K562 (cell line): Measurements from ENCODE around the gene TDRD12. TPM values are rescaled to one million over a fixed set of nuclear protein-coding genes. Genes with fewer than 3 reads are reported as not detected.

ENCODE experiments used
- ARNT ChIP-seq, 2 experiments: fragments of 450-650 bp; IDR thresholded peaks; 2 replicates each; pipeline ENCODE4 v1.6.1; 2016; ENCODE audit warnings: mild to moderate bottlenecking in 1 of 2
- BCOR ChIP-seq: fragments of 450-650 bp; IDR thresholded peaks from 2 replicates; pipeline ENCODE4 v1.6.1; 2016
- CHCHD3 ChIP-seq: fragments of 250-450 bp; sonication (Bioruptor Pico); IDR thresholded peaks from 2 replicates; pipeline ENCODE4 v2.1.2; 2022; ENCODE audit warnings: mild to moderate bottlenecking
- EGR1 ChIP-seq: fragments of 450-650 bp; conservative IDR thresholded peaks from 2 replicates; pipeline ENCODE4 v1.6.1; 2017; ENCODE audit warnings: mild to moderate bottlenecking
- ELF4 ChIP-seq: fragments of 450-650 bp; formaldehyde crosslinking; IDR thresholded peaks from 2 replicates; pipeline ENCODE4 v1.4.0; 2022; ENCODE audit warnings: missing genetic modification characterization
- ILF3 ChIP-seq: fragments of 450-650 bp; IDR thresholded peaks from 2 replicates; pipeline ENCODE4 v1.6.1; 2018; ENCODE audit warnings: antibody characterized with exemption, mild to moderate bottlenecking, moderate library complexity, borderline replicate concordance
- MAZ ChIP-seq, 2 experiments: fragments of 450-650 bp in 1 of 2; sonication (generic) in 1 of 2; formaldehyde crosslinking; IDR thresholded peaks in 1 of 2; conservative IDR thresholded peaks in 1 of 2; 2 replicates each; pipeline versions ENCODE4 v1.4.0 to v1.5.0; 2020; ENCODE audit warnings: mild to moderate bottlenecking in 1 of 2, missing genetic modification reagents in 1 of 2
- MBD2 ChIP-seq: sonication (generic); IDR thresholded peaks from 2 replicates; pipeline ENCODE4 v1.6.1; 2016; ENCODE audit warnings: low read depth, borderline replicate concordance
- MEF2A ChIP-seq: IDR thresholded peaks from 2 replicates; pipeline ENCODE4 v1.6.1; 2011; ENCODE audit warnings: low read depth, mild to moderate bottlenecking, low read length, moderate library complexity; ENCODE audit not compliant: control insufficient read depth
- NFRKB ChIP-seq: fragments of 450-650 bp; IDR thresholded peaks from 2 replicates; pipeline ENCODE4 v1.6.1; 2016; ENCODE audit warnings: low read depth
- PHF8 ChIP-seq: fragments of 200-600 bp; sonication (generic); IDR thresholded peaks from 2 replicates; pipeline ENCODE4 v1.6.1; 2012; ENCODE audit warnings: mixed run types, mild to moderate bottlenecking, inconsistent platforms, low read length, moderate library complexity, borderline replicate concordance
- POLR2H ChIP-seq: IDR thresholded peaks from 2 replicates; pipeline ENCODE4 v1.6.1; 2016; ENCODE audit warnings: missing genetic modification characterization, low read depth, mild to moderate bottlenecking, control low read depth, missing compliant biosample characterization, moderate library complexity
- RBM25 ChIP-seq: fragments of 200-400 bp; formaldehyde crosslinking; IDR thresholded peaks from 2 replicates; pipeline ENCODE4 v1.6.1; 2018; ENCODE audit warnings: low read length, low read depth, moderate library complexity; ENCODE audit not compliant: severe bottlenecking
- RHOXF2B ChIP-seq: fragments of 250-450 bp; sonication (Bioruptor Pico); conservative IDR thresholded peaks from 2 replicates; pipeline ENCODE4 v1.5.1; 2021
- SMAD1 ChIP-seq: fragments of 150-350 bp; IDR thresholded peaks from 2 replicates; pipeline ENCODE4 v1.6.1; 2014; ENCODE audit warnings: low read length, low read depth; ENCODE audit not compliant: partially characterized antibody
- SRSF7 ChIP-seq: fragments of 200-400 bp; formaldehyde crosslinking; optimal IDR thresholded peaks from 2 replicates; pipeline ENCODE3; 2017; ENCODE audit warnings: mild to moderate bottlenecking, low read depth, low read length
- SUPT5H ChIP-seq: fragments of 450-650 bp; IDR thresholded peaks from 2 replicates; pipeline ENCODE4 v1.6.1; 2016
- TRIM24 ChIP-seq, 2 experiments: fragments of 450-650 bp; IDR thresholded peaks; 2 replicates each; pipeline ENCODE4 v1.6.1; 2016
- ZNF24 ChIP-seq: fragments of 450-650 bp; IDR thresholded peaks from 2 replicates; pipeline ENCODE4 v1.6.1; 2016
- ZNF282 ChIP-seq: sonication (generic); formaldehyde crosslinking; IDR thresholded peaks from 2 replicates; pipeline ENCODE4 v1.8.1; 2023; ENCODE audit warnings: missing genetic modification reagents
- ZNF316 ChIP-seq: fragments of 450-650 bp; IDR thresholded peaks from 2 replicates; pipeline ENCODE4 v1.6.1; 2016
- ZNF75A ChIP-seq: fragments of 450-650 bp; formaldehyde crosslinking; IDR thresholded peaks from 2 replicates; pipeline ENCODE4 v1.4.0; 2020; ENCODE audit warnings: mild to moderate bottlenecking
- polyA plus RNA-seq, 8 experiments: library from polyadenylated mRNA; depleted of rRNA in 4 of 8; stranded (reverse) in 5 of 8; unstranded in 3 of 8; fragments of >200 nt; fragmentation: Nextera tagmentation in 2 of 8; fragmentation: Illumina TruSeq in 1 of 8; extraction: Ambion mirVana in 2 of 8; extraction: Trizol in 1 of 8; gene quantifications; 2 replicates each; pipeline versions ENCODE4 v1.2.1 to v1.2.3, GENCODE V29; 2011 to 2014; ENCODE audit warnings: inconsistent platforms in 1 of 8, missing spikeins in 1 of 8
- total RNA-seq, 7 experiments: library from RNA; depleted of rRNA in 6 of 7; stranded (reverse); fragments of >200 nt in 6 of 7; fragmentation: Illumina TruSeq in 2 of 7; extraction: Trizol in 2 of 7; gene quantifications; 2 replicates each; pipeline versions ENCODE4 v1.2.1 to v1.2.3, GENCODE V29; 2011 to 2021; ENCODE audit warnings: low replicate concordance in 1 of 7
- TF ChIP-seq, protein P1 (sequence below), 2 experiments: fragments of 200-800 bp in 1 of 2; sonication (Bioruptor generic) in 1 of 2; sonication (generic) in 1 of 2; formaldehyde crosslinking in 1 of 2; IDR thresholded peaks in 1 of 2; conservative IDR thresholded peaks in 1 of 2; 2 replicates each; pipeline versions ENCODE4 v1.5.0 to v1.6.1; 2016 to 2020; ENCODE audit warnings: missing compliant biosample characterization in 1 of 2, missing genetic modification characterization in 1 of 2, missing genetic modification reagents in 1 of 2
- TF ChIP-seq, protein P2 (sequence below): fragments of 250-450 bp; sonication (Bioruptor Pico); IDR thresholded peaks from 2 replicates; pipeline ENCODE4 v1.5.0; 2020; ENCODE audit warnings: mild to moderate bottlenecking
- TF ChIP-seq, protein P3 (sequence below): fragments of 250-450 bp; sonication (Bioruptor Pico); IDR thresholded peaks from 2 replicates; pipeline ENCODE4 v1.8.0; 2022; ENCODE audit warnings: inconsistent platforms

TDRD12 gene
- total and polyA plus RNA-seq, 9 of the 15 experiments (the other 6 are each of a cell fraction or from before 2014, with no cell fraction given), result 0.03 TPM; not detected in 8

DNA sequence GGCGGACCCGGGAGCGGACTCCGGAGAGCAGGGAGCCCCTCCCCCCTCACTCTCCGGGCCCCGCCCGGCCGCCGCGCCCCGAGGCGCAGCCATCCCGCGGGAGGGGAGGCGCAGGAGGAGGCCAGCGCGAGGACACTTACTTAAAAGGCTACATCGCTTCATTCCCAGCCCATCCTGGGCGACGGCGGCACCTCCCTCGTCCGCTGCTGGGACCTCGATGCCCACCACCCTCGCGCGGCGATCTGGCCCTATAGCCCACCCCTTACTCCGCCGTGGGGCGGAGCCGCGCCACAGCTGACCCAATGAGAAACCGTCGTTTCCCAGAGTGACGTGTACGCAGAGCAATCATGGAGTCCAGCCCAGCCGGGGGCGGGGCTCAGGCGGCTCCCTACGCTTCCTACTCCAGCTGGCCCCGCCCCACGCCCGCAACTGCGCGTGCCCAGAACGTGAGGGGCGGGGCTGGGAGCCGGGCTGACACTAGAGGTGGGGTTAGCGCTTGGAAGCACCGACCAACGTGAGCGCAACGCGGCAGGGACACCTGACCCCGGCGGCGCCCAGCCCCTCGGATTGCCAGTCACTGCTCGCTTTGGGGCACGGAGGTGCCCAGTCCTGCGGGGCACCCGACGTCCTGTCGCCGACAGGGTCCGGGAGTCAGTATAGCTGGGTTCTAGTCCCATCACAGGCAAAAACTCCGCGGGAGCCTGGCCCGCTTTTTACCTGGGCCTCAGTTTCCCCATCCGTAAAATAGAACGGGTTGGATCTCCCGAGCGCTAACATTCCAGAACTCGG, 44.4 kb upstream of the TDRD12 start, which contains the start of gene ANKRD27 (continued):
- peak; percentile 73; the same call in 1 of the 2 replicates for TF ChIP-seq PHF8
- no peak for TF ChIP-seq ILF3
- no peak for TF ChIP-seq CHCHD3 (CRISPR knock-in tag)
- TF ChIP-seq POLR2H (tag), result no peak
- no peak for TF ChIP-seq TRIM24 (IDR thresholded peaks at IDR 0.05)
- no peak for TF ChIP-seq ARNT (IDR thresholded peaks at IDR 0.05)
- TF ChIP-seq MBD2, result peak; percentile 95
- TF ChIP-seq, protein P1, sequence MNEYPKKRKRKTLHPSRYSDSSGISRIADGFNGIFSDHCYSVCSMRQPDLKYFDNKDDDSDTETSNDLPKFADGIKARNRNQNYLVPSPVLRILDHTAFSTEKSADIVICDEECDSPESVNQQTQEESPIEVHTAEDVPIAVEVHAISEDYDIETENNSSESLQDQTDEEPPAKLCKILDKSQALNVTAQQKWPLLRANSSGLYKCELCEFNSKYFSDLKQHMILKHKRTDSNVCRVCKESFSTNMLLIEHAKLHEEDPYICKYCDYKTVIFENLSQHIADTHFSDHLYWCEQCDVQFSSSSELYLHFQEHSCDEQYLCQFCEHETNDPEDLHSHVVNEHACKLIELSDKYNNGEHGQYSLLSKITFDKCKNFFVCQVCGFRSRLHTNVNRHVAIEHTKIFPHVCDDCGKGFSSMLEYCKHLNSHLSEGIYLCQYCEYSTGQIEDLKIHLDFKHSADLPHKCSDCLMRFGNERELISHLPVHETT (CRISPR knock-in tag; conservative IDR thresholded peaks at IDR 0.05 in 1 of 2, IDR thresholded peaks at IDR 0.05 in 1 of 2), result peak in 1 of 2 experiments; percentile 47; a peak in 1 of 4 replicates
- TF ChIP-seq ZNF24, result no peak; the same call in 1 of the 2 replicates
- peak; percentile 43; the same call in 1 of the 2 replicates for TF ChIP-seq EGR1
- TF ChIP-seq SUPT5H, result peak; percentile 72; the same call in 1 of the 2 replicates
- peak; percentile 99 for TF ChIP-seq RBM25
- TF ChIP-seq BCOR, result peak; percentile 77
- TF ChIP-seq ELF4 (CRISPR knock-in tag), result no peak
- TF ChIP-seq RHOXF2B (CRISPR knock-in tag), result no peak
- no peak for TF ChIP-seq NFRKB
- no peak for TF ChIP-seq MEF2A
- no peak for TF ChIP-seq SRSF7
- TF ChIP-seq, protein P2, sequence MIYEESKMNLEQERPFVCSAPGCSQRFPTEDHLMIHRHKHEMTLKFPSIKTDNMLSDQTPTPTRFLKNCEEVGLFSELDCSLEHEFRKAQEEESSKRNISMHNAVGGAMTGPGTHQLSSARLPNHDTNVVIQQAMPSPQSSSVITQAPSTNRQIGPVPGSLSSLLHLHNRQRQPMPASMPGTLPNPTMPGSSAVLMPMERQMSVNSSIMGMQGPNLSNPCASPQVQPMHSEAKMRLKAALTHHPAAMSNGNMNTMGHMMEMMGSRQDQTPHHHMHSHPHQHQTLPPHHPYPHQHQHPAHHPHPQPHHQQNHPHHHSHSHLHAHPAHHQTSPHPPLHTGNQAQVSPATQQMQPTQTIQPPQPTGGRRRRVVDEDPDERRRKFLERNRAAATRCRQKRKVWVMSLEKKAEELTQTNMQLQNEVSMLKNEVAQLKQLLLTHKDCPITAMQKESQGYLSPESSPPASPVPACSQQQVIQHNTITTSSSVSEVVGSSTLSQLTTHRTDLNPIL, result no peak
- TF ChIP-seq, protein P3, sequence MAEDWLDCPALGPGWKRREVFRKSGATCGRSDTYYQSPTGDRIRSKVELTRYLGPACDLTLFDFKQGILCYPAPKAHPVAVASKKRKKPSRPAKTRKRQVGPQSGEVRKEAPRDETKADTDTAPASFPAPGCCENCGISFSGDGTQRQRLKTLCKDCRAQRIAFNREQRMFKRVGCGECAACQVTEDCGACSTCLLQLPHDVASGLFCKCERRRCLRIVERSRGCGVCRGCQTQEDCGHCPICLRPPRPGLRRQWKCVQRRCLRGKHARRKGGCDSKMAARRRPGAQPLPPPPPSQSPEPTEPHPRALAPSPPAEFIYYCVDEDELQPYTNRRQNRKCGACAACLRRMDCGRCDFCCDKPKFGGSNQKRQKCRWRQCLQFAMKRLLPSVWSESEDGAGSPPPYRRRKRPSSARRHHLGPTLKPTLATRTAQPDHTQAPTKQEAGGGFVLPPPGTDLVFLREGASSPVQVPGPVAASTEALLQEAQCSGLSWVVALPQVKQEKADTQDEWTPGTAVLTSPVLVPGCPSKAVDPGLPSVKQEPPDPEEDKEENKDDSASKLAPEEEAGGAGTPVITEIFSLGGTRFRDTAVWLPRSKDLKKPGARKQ (CRISPR knock-in tag), result no peak
- TF ChIP-seq MAZ (CRISPR knock-in tag; conservative IDR thresholded peaks at IDR 0.05 in 1 of 2, IDR thresholded peaks at IDR 0.05 in 1 of 2), result peak; percentile 73 to 92
- TF ChIP-seq SMAD1, result no peak
- no peak for TF ChIP-seq ZNF316
- no peak for TF ChIP-seq ZNF282 (CRISPR knock-in tag)
- no peak for TF ChIP-seq ZNF75A (CRISPR knock-in tag)
